Colonic mucosa (tissue), 4 donors: ENCODE results near the gene C1orf50. TPM values are rescaled to one million over a fixed set of nuclear protein-coding genes. Genes with fewer than 3 reads are reported as not detected.

Experiments used
- DNase-seq: peaks from one replicate; pipeline ENCODE4 v3.0.0-alpha.2; 2020
- H3K27ac ChIP-seq: fragments of 200-600 bp; one replicate; pipeline ENCODE4 v1.8.0; 2021
- H3K27me3 ChIP-seq: fragments of 200-600 bp; one replicate; pipeline ENCODE4 v1.8.0; 2021
- H3K36me3 ChIP-seq: fragments of 200-600 bp; one replicate; pipeline ENCODE4 v1.8.0; 2021
- H3K4me1 ChIP-seq: fragments of 200-600 bp; one replicate; pipeline ENCODE4 v1.8.0; 2021; ENCODE audit warnings: mild to moderate bottlenecking
- H3K4me3 ChIP-seq: fragments of 200-600 bp; one replicate; pipeline ENCODE4 v1.8.0; 2021
- H3K9ac ChIP-seq, 2 donors: one replicate each; pipeline ENCODE4 v1.7.0; 2013; ENCODE audit warnings: control low read depth in 2 of 2, low read depth in 2 of 2, low read length in 2 of 2
- H3K9me3 ChIP-seq: fragments of 200-600 bp; one replicate; pipeline ENCODE4 v1.8.0; 2021
- CTCF ChIP-seq: fragments of 200-600 bp; IDR thresholded peaks from one replicate; pipeline ENCODE4 v1.8.0; 2022; ENCODE audit warnings: antibody characterized with exemption, mild to moderate bottlenecking
- intact Hi-C: fragments of 100-400 bp; cut with DNase I; formaldehyde crosslinking; loops from one replicate; pipeline ENCODE4 v1.14.1; 2022
- total RNA-seq, 2 donors: library from RNA; stranded (reverse); fragmentation: NEBNext Ultra II Directional in 1 of 2; extraction: Animal tissue kit (Norgen Biotek cat#: 25700) in 1 of 2; gene quantifications; one replicate each; pipeline ENCODE4 v1.2.1, GENCODE V29; 2021
- donor health status: healthy.
- donor health status: DM: no; HTN: no; CAD: no.
- donor health status: DM: no; HTN: no; CAD: no.

C1orf50 gene
- total RNA-seq, 2 donors from 2014 or later, result 3.4 to 5.8 TPM

- H3K4me3 ChIP-seq, result peak overlapping the region; percentile 54
- no peaks in the 10 kb centered on the region for H3K36me3 ChIP-seq
- H3K27me3 ChIP-seq, result no peaks in the 10 kb centered on the region
- peaks cover 4% of the 10 kb centered on the region for H3K4me1 ChIP-seq
- intact Hi-C loops, result loop anchor here (5.0 kb wide), 1 partner anchor 50 kb away; the partner anchor contains the start of genes C1orf50 and P3H1
- H3K9me3 ChIP-seq, result no peaks in the 10 kb centered on the region
- no peak for DNase-seq
- H3K27ac ChIP-seq, result peak overlapping the region; percentile 96
- no peak overlapping the region for H3K9ac ChIP-seq
- TF ChIP-seq CTCF, result no peak
These were observed 50.4 kb downstream of the C1orf50 start for GRCh38 chr1:42817440-42817767.

- Histone ChIP-seq H3K4me3 (no peak overlapping the region), H3K4me1 (peaks cover 4% of the 10 kb centered on the region), H3K9me3 (no peaks in the 10 kb centered on the region), H3K9ac (no peak overlapping the region), H3K36me3 (no peaks in the 10 kb centered on the region), H3K27ac (no peak overlapping the region), H3K27me3 (no peaks in the 10 kb centered on the region)
- intact Hi-C loops, result loop anchor here (5.0 kb wide), 1 partner anchor 51 kb away; the partner anchor contains the start of genes C1orf50 and P3H1
- TF ChIP-seq CTCF, result no peak
- no peak for DNase-seq
These were observed 50.9 kb downstream of the C1orf50 start for GRCh38 chr1:42817976-42818375.

GRCh38 chr1:42820813-42821212 is 53.8 kb downstream of the C1orf50 start:
- Histone ChIP-seq H3K4me3 (no peak overlapping the region), H3K4me1 (peaks cover 4% of the 10 kb centered on the region), H3K27me3 (no peaks in the 10 kb centered on the region), H3K36me3 (no peaks in the 10 kb centered on the region), H3K9me3 (no peaks in the 10 kb centered on the region), H3K27ac (no peak overlapping the region), H3K9ac (no peak overlapping the region)
- DNase-seq, result no peak
- intact Hi-C loops, result no loop called here
- no peak for TF ChIP-seq CTCF

- H3K4me1 ChIP-seq, result peaks cover 4% of the 10 kb centered on the region
- no peaks in the 10 kb centered on the region for H3K36me3 ChIP-seq
- no peak overlapping the region for H3K4me3 ChIP-seq
- no peak overlapping the region for H3K27ac ChIP-seq
- no peaks in the 10 kb centered on the region for H3K9me3 ChIP-seq
- no peak for TF ChIP-seq CTCF
- DNase-seq, result no peak
- intact Hi-C loops, result no loop called here
- H3K9ac ChIP-seq, result no peak overlapping the region
- H3K27me3 ChIP-seq, result no peaks in the 10 kb centered on the region
These were observed 54.6 kb downstream of the C1orf50 start for GRCh38 chr1:42821690-42822089.

GRCh38 chr1:42822800-42823392 is 55.8 kb downstream of the C1orf50 start:
- no peak for TF ChIP-seq CTCF
- no peak overlapping the region for H3K9ac ChIP-seq
- no peaks in the 10 kb centered on the region for H3K9me3 ChIP-seq
- no peak for DNase-seq
- H3K4me3 ChIP-seq, result no peak overlapping the region
- H3K27me3 ChIP-seq, result no peaks in the 10 kb centered on the region
- intact Hi-C loops, result no loop called here
- H3K27ac ChIP-seq, result no peak overlapping the region
- H3K4me1 ChIP-seq, result no peaks in the 10 kb centered on the region
- H3K36me3 ChIP-seq, result no peaks in the 10 kb centered on the region
